Measurements from ENCODE around the gene TARBP1. TPM values are rescaled to one million over a fixed set of nuclear protein-coding genes. Genes with fewer than 3 reads are reported as not detected.
A peak's percentile ranks its signal among the peaks of the same experiment; 100 is the strongest.
"Not testable (repeated sequence)": the region's sequence is repeated elsewhere in the genome, so short reads cannot be mapped to it uniquely, and the experiment has no call there.

The TARBP1 gene
- total RNA-seq, 4 donors from 2014 or later = 5.7 to 11.9 (median 8.2) TPM

- Histone ChIP-seq H3K9me3 (no peaks in the 10 kb centered on the region), H3K36me3 (no peaks in the 10 kb centered on the region), H3K4me1 (peaks cover 61 to 64% of the 10 kb centered on the region in 2 donors), H3K4me3 (no peak overlapping the region), H3K27ac (peak overlapping the region; percentile 89 to 93 (median 91)), H3K27me3 (no peaks in the 10 kb centered on the region)
- TF ChIP-seq CTCF (IDR thresholded peaks at IDR 0.05 in 4 of 5, conservative IDR thresholded peaks at IDR 0.05 in 1 of 5) (no peak), POLR2A (IDR thresholded peaks at IDR 0.05) (peak in 1 of 2 donors; percentile 24)
- in situ Hi-C loops (cut with MboI; ENCODE audit: low sequenced_read_pairs in 4 of 4) (no loop called here), intact Hi-C loops (cut with DNase I; ENCODE audit: low total_unique reads) (no loop called here)
- peak in 1 of 2 donors; percentile 59 for DNase-seq
- peak; percentile 57 to 67 for ATAC-seq
Measured at GRCh38 chr1:234518876-234519275, 39.9 kb upstream of the TARBP1 start.

- ATAC-seq; H3K4me3 ChIP-seq; in situ Hi-C loops (cut with MboI; ENCODE audit: low sequenced_read_pairs in 4 of 4); H3K9me3 ChIP-seq; DNase-seq; H3K36me3 ChIP-seq; intact Hi-C loops (cut with DNase I; ENCODE audit: low total_unique reads); H3K27me3 ChIP-seq: not testable (repeated sequence)
- peaks cover 54 to 59% of the 10 kb centered on the region in 2 donors for H3K4me1 ChIP-seq
- H3K27ac ChIP-seq = peak overlapping the region; percentile 89 to 93 (median 91)
Measured at GRCh38 chr1:234518086-234518485, 39.1 kb upstream of the TARBP1 start.

- DNase-seq (no peak), ATAC-seq (no peak)
- Histone ChIP-seq H3K27me3 (no peaks in the 10 kb centered on the region), H3K4me3 (no peak overlapping the region), H3K4me1 (peaks cover 49 to 52% of the 10 kb centered on the region in 2 donors), H3K27ac (peak overlapping the region; percentile 89 to 93 (median 91)), H3K9me3 (no peaks in the 10 kb centered on the region), H3K36me3 (no peaks in the 10 kb centered on the region)
- in situ Hi-C loops (cut with MboI; ENCODE audit: low sequenced_read_pairs in 4 of 4) = no loop called here
- TF ChIP-seq POLR2A (IDR thresholded peaks at IDR 0.05) = no peak
- no peak for TF ChIP-seq CTCF (IDR thresholded peaks at IDR 0.05 in 4 of 5, conservative IDR thresholded peaks at IDR 0.05 in 1 of 5)
- intact Hi-C loops (cut with DNase I; ENCODE audit: low total_unique reads) = no loop called here
Measured at GRCh38 chr1:234517110-234517802, 38.3 kb upstream of the TARBP1 start.

GRCh38 chr1:234515821-234516241, 36.9 kb upstream of the TARBP1 start:
- intact Hi-C loops (cut with DNase I; ENCODE audit: low total_unique reads) (no loop called here), in situ Hi-C loops (cut with MboI; ENCODE audit: low sequenced_read_pairs in 4 of 4) (no loop called here)
- Histone ChIP-seq H3K4me1 (peaks cover 41 to 48% of the 10 kb centered on the region in 2 donors), H3K4me3 (no peak overlapping the region), H3K9me3 (no peaks in the 10 kb centered on the region), H3K27me3 (no peaks in the 10 kb centered on the region), H3K36me3 (no peaks in the 10 kb centered on the region), H3K27ac (peak overlapping the region; percentile 23 to 50 (median 29))
- TF ChIP-seq CTCF (IDR thresholded peaks at IDR 0.05 in 4 of 5, conservative IDR thresholded peaks at IDR 0.05 in 1 of 5) (no peak), POLR2A (IDR thresholded peaks at IDR 0.05) (no peak)
- no peak for ATAC-seq
- DNase-seq = no peak

GRCh38 chr1:234515411-234515810, 36.4 kb upstream of the TARBP1 start:
- TF ChIP-seq POLR2A (IDR thresholded peaks at IDR 0.05) = no peak
- no peak for TF ChIP-seq CTCF (IDR thresholded peaks at IDR 0.05 in 4 of 5, conservative IDR thresholded peaks at IDR 0.05 in 1 of 5)
- intact Hi-C loops (cut with DNase I; ENCODE audit: low total_unique reads) (no loop called here), in situ Hi-C loops (cut with MboI; ENCODE audit: low sequenced_read_pairs in 4 of 4) (no loop called here)
- H3K4me3 ChIP-seq = no peak overlapping the region
- H3K9me3 ChIP-seq = no peaks in the 10 kb centered on the region
- DNase-seq (no peak), ATAC-seq (no peak)
- H3K4me1 ChIP-seq = peaks cover 37 to 44% of the 10 kb centered on the region in 2 donors
- no peaks in the 10 kb centered on the region for H3K27me3 ChIP-seq
- peak overlapping the region; percentile 23 to 50 (median 29) for H3K27ac ChIP-seq
- no peaks in the 10 kb centered on the region for H3K36me3 ChIP-seq

All from gastrocnemius medialis (tissue), 4 donors.